Hepatocyte (in vitro differentiated cells): ENCODE results near the gene LRRC37B.
"Not testable (repeated sequence)": the region's sequence is repeated elsewhere in the genome, so short reads cannot be mapped to it uniquely, and the experiment has no call there.

ENCODE experiments used
- EZH2 ChIP-seq: fragments of 200-600 bp; sonication (generic); IDR thresholded peaks from 2 replicates; pipeline ENCODE4 v1.6.1; 2016; ENCODE audit warnings: antibody characterized with exemption, mild to moderate bottlenecking, borderline replicate concordance
- TF ChIP-seq, protein P1 (sequence below): fragments of 200-600 bp; sonication (generic); IDR thresholded peaks from 2 replicates; pipeline ENCODE4 v1.5.1; 2016; ENCODE audit warnings: antibody characterized with exemption, mild to moderate bottlenecking; ENCODE audit not compliant: poor library complexity

DNA sequence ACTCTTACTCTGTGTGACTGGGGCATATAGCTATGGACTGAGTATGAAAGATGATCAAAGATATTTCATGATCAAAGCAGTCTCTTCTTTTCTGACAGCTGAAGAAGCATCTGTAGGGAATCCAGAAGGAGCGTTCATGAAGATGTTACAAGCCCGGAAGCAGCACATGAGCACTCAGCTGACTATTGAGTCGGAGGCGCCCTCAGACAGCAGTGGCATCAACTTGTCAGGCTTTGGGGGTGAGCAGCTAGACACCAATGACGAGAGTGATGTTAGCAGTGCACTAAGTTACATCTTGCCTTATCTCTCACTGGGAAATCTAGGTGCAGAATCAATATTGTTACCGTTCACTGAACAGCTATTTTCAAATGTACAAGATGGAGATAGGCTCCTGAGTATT is 40.5 kb downstream of the LRRC37B start:
- not testable (repeated sequence) for TF ChIP-seq EZH2
- TF ChIP-seq, protein P1, sequence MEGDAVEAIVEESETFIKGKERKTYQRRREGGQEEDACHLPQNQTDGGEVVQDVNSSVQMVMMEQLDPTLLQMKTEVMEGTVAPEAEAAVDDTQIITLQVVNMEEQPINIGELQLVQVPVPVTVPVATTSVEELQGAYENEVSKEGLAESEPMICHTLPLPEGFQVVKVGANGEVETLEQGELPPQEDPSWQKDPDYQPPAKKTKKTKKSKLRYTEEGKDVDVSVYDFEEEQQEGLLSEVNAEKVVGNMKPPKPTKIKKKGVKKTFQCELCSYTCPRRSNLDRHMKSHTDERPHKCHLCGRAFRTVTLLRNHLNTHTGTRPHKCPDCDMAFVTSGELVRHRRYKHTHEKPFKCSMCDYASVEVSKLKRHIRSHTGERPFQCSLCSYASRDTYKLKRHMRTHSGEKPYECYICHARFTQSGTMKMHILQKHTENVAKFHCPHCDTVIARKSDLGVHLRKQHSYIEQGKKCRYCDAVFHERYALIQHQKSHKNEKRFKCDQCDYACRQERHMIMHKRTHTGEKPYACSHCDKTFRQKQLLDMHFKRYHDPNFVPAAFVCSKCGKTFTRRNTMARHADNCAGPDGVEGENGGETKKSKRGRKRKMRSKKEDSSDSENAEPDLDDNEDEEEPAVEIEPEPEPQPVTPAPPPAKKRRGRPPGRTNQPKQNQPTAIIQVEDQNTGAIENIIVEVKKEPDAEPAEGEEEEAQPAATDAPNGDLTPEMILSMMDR: not testable (repeated sequence)
